Right atrium auricular region (tissue), 2 donors: ENCODE measurements around the gene SPEN. TPM values are rescaled to one million over a fixed set of nuclear protein-coding genes. Genes with fewer than 3 reads are reported as not detected.

Source experiments
- DNase-seq: peaks from one replicate; pipeline ENCODE4 v3.0.0-alpha.2; 2019; ENCODE audit warnings: low spot score
- H3K27ac ChIP-seq, 2 donors: fragments of 200-600 bp; sonication (generic); 1 replicate in 1 of 2; 2 replicates in 1 of 2; pipeline ENCODE4 v1.5.1; 2016 to 2019
- H3K27me3 ChIP-seq, 2 donors: fragments of 200-600 bp; sonication (generic); one replicate each; pipeline versions ENCODE4 v1.5.1 to v1.6.0; 2017 to 2019
- H3K36me3 ChIP-seq: fragments of 200-600 bp; sonication (generic); one replicate; pipeline ENCODE4 v1.5.1; 2016
- H3K4me1 ChIP-seq, 2 donors: fragments of 200-600 bp; sonication (generic); one replicate each; pipeline versions ENCODE4 v1.5.1 to v1.6.0; 2017 to 2019
- H3K4me3 ChIP-seq, 2 donors: fragments of 200-600 bp; sonication (generic); 1 replicate in 1 of 2; 2 replicates in 1 of 2; pipeline ENCODE4 v1.5.1; 2017 to 2019; ENCODE audit warnings: mild to moderate bottlenecking in 1 of 2, moderate library complexity in 1 of 2
- H3K9me3 ChIP-seq, 2 donors: fragments of 200-600 bp; sonication (generic); one replicate each; pipeline ENCODE4 v1.5.1; 2019
- total RNA-seq, 2 donors: library from RNA; depleted of rRNA; stranded (reverse); fragments of >200 nt; gene quantifications; one replicate each; pipeline ENCODE4 v1.1.0, GENCODE V29; 2016
- TF ChIP-seq, protein P1 (sequence below), 2 donors: fragments of 200-600 bp; sonication (generic); IDR thresholded peaks; one replicate each; pipeline ENCODE4 v1.5.1; 2019; ENCODE audit warnings: antibody characterized with exemption in 2 of 2

SPEN gene
- total RNA-seq, 2 donors from 2014 or later: 25.0 to 32.9 TPM

- H3K4me1 ChIP-seq: peaks cover 0 to 25% of the 10 kb centered on the region in 2 donors
- no peaks in the 10 kb centered on the region for H3K27me3 ChIP-seq
- H3K36me3 ChIP-seq: peaks cover 79% of the 10 kb centered on the region
- TF ChIP-seq, protein P1, sequence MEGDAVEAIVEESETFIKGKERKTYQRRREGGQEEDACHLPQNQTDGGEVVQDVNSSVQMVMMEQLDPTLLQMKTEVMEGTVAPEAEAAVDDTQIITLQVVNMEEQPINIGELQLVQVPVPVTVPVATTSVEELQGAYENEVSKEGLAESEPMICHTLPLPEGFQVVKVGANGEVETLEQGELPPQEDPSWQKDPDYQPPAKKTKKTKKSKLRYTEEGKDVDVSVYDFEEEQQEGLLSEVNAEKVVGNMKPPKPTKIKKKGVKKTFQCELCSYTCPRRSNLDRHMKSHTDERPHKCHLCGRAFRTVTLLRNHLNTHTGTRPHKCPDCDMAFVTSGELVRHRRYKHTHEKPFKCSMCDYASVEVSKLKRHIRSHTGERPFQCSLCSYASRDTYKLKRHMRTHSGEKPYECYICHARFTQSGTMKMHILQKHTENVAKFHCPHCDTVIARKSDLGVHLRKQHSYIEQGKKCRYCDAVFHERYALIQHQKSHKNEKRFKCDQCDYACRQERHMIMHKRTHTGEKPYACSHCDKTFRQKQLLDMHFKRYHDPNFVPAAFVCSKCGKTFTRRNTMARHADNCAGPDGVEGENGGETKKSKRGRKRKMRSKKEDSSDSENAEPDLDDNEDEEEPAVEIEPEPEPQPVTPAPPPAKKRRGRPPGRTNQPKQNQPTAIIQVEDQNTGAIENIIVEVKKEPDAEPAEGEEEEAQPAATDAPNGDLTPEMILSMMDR (IDR thresholded peaks at IDR 0.05): no peak
- H3K4me3 ChIP-seq: no peak overlapping the region
- no peak for DNase-seq
- H3K27ac ChIP-seq: no peak overlapping the region
- no peaks in the 10 kb centered on the region for H3K9me3 ChIP-seq
Measured at GRCh38 chr1:15945011-15945831, 97.7 kb downstream of the SPEN start.

- no peak overlapping the region for H3K27ac ChIP-seq
- no peak overlapping the region for H3K4me3 ChIP-seq
- H3K27me3 ChIP-seq: no peaks in the 10 kb centered on the region
- TF ChIP-seq, protein P1 (IDR thresholded peaks at IDR 0.05): no peak
- peaks cover 72% of the 10 kb centered on the region for H3K36me3 ChIP-seq
- H3K9me3 ChIP-seq: no peaks in the 10 kb centered on the region
- peaks cover 0 to 32% of the 10 kb centered on the region in 2 donors for H3K4me1 ChIP-seq
- DNase-seq: no peak
Measured at GRCh38 chr1:15945832-15946448, 98.4 kb downstream of the SPEN start.

GRCh38 chr1:15946571-15947381 lies 99.3 kb downstream of the SPEN start:
- Histone ChIP-seq H3K4me3 (no peak overlapping the region), H3K4me1 (peaks cover 0 to 40% of the 10 kb centered on the region in 2 donors), H3K9me3 (no peaks in the 10 kb centered on the region), H3K36me3 (peaks cover 63% of the 10 kb centered on the region), H3K27ac (no peak overlapping the region), H3K27me3 (no peaks in the 10 kb centered on the region)
- TF ChIP-seq, protein P1 (IDR thresholded peaks at IDR 0.05): no peak
- DNase-seq: no peak

GRCh38 chr1:15947382-15948090 lies 100.0 kb downstream of the SPEN start:
- DNase-seq: no peak
- TF ChIP-seq, protein P1 (IDR thresholded peaks at IDR 0.05): no peak
- Histone ChIP-seq H3K27me3 (no peaks in the 10 kb centered on the region), H3K9me3 (no peaks in the 10 kb centered on the region), H3K4me1 (peaks cover 0 to 48% of the 10 kb centered on the region in 2 donors), H3K4me3 (no peak overlapping the region), H3K27ac (peak overlapping the region; percentile 90 to 96), H3K36me3 (peaks cover 56% of the 10 kb centered on the region)

DNA sequence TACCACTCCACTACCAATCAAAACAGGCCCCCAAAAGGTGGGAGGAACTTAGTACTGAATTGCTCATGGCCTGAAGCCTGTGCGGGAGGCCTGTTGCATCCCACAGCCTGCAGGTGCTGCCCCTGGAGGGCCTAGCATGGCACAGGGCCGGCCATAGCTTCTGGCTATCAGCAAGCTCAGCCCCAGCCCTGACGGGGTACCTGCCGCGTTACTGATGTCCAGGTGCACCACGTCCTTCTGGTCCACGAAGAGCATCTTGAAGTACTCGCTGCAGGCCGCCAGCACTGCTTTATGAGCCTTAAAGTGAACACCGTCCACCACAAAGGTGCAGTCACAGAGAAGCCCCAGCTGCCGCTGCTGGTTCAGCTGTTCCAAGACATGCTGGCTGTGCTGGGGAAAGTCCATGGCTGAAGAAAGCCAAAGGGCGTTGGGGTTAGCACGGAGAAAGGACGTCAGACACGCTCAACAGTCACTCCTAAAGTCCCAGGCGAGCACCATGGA lies 100.6 kb downstream of the SPEN start:
- Histone ChIP-seq H3K9me3 (no peaks in the 10 kb centered on the region), H3K4me3 (no peak overlapping the region), H3K4me1 (peaks cover 0 to 54% of the 10 kb centered on the region in 2 donors), H3K27me3 (no peaks in the 10 kb centered on the region), H3K36me3 (peaks cover 50% of the 10 kb centered on the region), H3K27ac (peak overlapping the region; percentile 90 to 96)
- TF ChIP-seq, protein P1 (IDR thresholded peaks at IDR 0.05): no peak
- DNase-seq: no peak
